ENCODE data around the gene CCDC149.

DNA sequence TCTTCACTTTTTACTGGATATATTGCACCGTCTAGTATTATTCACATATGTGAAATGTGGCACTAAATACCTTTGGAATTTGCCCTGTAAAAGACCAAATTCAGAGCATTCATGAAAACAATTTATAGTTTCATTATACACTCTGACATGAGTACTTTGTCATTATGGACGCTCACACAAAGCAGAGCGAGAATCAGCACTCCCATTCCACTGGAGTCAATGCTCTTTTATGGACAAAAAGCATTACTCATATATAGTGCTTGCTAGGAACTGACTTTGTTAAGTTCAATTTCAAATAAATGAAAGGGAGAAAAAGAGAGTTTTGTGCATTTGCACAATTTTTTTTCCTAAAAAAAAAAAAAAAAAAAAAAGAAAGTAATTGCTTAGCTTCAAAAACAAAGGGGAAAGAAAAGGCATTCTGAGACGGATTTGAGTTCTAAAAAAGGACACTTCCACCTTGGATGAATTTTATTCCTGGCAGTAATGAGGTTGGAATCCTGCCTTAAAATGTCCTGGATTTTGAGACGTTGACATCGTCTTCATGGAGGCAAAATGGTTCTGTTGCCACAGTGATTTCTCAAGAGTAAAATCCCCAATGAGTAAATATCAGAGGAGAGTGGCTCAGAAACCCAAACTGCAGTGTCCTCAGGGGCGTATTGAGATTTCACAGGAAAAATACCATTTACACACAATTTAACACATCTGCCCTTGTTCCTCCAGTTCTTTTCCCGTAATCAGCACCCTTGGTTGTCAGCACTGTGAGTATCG lies 34.8 kb downstream of the CCDC149 start:
- TF ChIP-seq EZH2 (IDR thresholded peaks at IDR 0.05; ENCODE audit: borderline replicate concordance) (no peak), EZH2phosphoT487 (IDR thresholded peaks at IDR 0.05; ENCODE audit: low read depth, severe bottlenecking, unreplicated experiment) (no peak)
- TF ChIP-seq, protein P1, sequence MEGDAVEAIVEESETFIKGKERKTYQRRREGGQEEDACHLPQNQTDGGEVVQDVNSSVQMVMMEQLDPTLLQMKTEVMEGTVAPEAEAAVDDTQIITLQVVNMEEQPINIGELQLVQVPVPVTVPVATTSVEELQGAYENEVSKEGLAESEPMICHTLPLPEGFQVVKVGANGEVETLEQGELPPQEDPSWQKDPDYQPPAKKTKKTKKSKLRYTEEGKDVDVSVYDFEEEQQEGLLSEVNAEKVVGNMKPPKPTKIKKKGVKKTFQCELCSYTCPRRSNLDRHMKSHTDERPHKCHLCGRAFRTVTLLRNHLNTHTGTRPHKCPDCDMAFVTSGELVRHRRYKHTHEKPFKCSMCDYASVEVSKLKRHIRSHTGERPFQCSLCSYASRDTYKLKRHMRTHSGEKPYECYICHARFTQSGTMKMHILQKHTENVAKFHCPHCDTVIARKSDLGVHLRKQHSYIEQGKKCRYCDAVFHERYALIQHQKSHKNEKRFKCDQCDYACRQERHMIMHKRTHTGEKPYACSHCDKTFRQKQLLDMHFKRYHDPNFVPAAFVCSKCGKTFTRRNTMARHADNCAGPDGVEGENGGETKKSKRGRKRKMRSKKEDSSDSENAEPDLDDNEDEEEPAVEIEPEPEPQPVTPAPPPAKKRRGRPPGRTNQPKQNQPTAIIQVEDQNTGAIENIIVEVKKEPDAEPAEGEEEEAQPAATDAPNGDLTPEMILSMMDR (IDR thresholded peaks at IDR 0.05; ENCODE audit: poor library complexity): no peak
